GM18517 (cell line): ENCODE results near the gene RBMX2.
"Not testable (repeated sequence)": the region's sequence is repeated elsewhere in the genome, so short reads cannot be mapped to it uniquely, and the experiment has no call there.

Experiments used
- ATAC-seq: cut with Tn5 transposase; IDR thresholded peaks from one replicate; pipeline ENCODE4 v1.9.1; 2021; ENCODE audit warnings: mild to moderate bottlenecking, moderate library complexity; ENCODE audit not compliant: unreplicated experiment

RBMX2 gene

GRCh38 chrX:130401415-130402207 lies at the start of gene RBMX2:
RBMX2 (plus strand) TSS chrX:130401987; CDS start chrX:130402033, 46 bp downstream.
- peak; percentile 82 for ATAC-seq

GRCh38 chrX:130352050-130352449 lies 49.7 kb upstream of the RBMX2 start:
- ATAC-seq, result not testable (repeated sequence)

DNA sequence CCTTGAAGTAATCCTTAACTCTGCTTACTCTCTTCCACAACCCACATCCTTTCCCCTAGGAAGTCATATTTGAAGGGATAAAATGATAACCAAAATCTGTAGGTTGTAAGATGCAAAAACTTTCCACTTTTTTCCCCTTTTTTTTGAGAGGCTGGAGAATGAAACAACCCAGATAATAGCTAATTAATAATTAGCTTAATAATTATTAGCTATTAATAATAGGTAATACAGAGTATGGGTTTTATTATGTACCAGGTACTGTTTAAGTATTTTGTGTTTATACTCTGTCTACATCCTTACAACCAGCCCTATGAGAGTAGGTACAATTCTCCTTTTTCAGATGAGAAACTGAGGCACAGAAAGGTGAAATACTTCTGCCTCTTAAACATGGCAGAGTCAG lies 25.7 kb upstream of the RBMX2 start:
- ATAC-seq, result no peak

DNA sequence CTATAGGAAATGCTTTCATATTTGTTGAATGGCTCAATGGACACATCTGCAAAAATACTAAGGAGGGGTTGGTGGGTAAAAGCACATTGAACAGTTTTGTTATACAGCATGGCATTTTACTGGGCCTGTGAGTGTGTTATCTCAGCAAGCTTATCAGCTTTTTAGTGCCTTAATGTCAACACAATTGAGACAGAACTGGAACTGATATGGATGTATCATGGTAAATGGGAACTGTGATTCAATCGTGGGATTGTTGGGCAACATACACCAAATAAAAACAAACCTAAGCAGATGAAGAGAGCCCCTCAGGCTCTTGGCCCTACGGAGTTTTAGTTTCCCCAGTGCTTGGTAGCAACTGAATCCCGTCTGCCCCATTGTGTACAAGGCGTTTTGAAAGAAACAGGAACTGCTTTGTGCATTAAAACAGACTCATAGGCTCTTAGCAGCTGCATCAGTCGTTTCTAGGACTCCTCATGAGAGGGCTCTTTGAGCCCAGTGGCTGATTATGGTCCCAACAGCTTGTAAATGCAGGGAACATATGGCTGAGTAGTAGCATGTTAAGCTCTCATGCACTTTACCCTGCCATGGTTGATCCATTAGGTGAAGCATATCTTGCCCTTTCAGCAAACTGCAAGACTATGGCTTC lies 23.6 kb upstream of the RBMX2 start:
- no peak for ATAC-seq

DNA sequence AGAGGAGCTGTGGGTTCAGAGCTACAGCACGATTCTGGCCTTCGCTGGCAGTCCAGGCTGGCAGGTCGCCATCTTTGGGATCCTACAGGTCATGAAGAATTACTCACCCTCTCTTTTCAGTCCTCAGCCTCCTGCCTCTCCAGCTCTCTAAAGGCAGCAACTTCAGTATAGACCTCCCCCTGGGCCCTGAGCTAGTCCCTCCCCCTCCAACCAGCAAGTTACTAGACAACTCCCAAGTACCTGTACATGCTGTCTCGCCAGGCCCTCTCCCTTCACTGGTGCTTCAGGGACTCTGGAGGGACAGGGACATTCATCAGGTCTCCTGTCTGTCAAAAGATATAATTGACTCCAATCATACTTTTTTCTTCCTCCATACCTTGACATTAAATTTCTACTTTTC lies 16.3 kb upstream of the RBMX2 start, which contains the start of gene GPR119:
Gene GPR119 (minus strand): TSS at position 155 of the 400 bp plus-strand sequence. CDS start 227 bp downstream, outside the sequence.
- no peak for ATAC-seq

GRCh38 chrX:130386408-130386808 lies 15.4 kb upstream of the RBMX2 start:
- no peak for ATAC-seq

GRCh38 chrX:130393451-130394074 lies 8.2 kb upstream of the RBMX2 start:
- ATAC-seq, result no peak

GRCh38 chrX:130395341-130395740 lies 6.4 kb upstream of the RBMX2 start:
- no peak for ATAC-seq

- no peak for ATAC-seq
These were observed 459 bp downstream of the RBMX2 start for GRCh38 chrX:130402208-130402684.

- ATAC-seq, result no peak
These were observed 11.6 kb downstream of the RBMX2 start for GRCh38 chrX:130413415-130413814.

- ATAC-seq, result no peak
These were observed 13.0 kb downstream of the RBMX2 start for GRCh38 chrX:130414800-130415199.

GRCh38 chrX:130415201-130415600 lies 13.4 kb downstream of the RBMX2 start:
- no peak for ATAC-seq

DNA sequence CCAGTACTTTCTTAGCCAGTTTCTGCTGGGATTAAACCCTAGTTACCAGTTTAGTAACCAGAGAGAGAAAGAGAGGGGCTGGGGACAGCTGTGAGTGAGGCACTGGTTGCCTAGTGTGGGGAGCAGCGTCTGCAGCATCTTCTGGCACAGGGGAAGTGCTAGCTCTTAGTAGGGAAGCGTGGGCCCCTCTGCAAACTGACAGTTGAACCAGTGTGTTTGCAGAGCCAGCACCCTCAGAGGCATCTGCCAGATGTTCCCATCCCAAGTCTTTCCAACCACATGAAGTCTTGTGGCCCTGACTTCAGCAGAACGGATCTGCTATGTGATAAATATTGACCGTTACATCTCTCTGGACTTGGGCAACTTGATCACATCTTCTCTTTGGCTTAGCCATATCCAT lies 15.0 kb downstream of the RBMX2 start:
- ATAC-seq, result no peak

DNA sequence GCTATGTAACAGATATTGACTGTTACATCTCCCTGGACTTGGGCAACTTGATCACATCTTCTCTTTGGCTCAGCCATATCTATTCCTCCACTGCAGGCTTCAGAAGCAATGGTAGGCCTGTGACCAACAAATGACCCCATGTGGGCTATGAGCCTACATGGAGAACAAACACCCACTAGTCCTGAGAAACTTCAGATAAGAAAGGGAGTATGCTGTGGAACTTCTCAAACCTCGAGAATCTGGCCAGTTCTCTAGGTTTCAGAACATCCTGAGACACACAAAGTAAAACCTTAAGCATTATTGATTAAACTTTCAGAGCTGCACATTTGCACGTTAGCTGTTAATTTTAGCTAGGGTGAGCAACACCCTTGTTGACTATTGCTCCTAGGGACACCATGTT lies 16.3 kb downstream of the RBMX2 start:
- ATAC-seq, result no peak

- ATAC-seq, result no peak
These were observed 17.0 kb downstream of the RBMX2 start for GRCh38 chrX:130418740-130419139.

DNA sequence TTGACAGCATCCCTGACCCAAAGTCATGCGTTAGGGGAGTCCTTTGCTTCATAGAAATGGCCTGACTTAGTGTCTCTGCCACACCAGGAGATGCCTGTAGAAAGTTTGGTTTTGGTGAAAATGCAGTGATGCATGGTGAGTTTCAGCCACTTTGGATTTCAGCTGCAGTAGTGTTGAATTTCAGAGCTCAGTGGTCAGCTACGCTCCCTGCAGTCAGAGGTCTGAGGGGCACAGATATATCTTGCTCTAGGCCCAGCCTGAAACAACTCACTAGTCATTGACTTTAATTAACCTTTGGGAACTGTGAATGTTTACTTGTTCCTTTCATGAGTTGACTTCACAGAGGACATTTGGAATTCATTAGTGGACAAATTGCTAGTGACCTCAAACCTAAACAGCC lies 17.5 kb downstream of the RBMX2 start:
- ATAC-seq, result no peak

- no peak for ATAC-seq
These were observed 24.7 kb downstream of the RBMX2 start for GRCh38 chrX:130426531-130426930.

DNA sequence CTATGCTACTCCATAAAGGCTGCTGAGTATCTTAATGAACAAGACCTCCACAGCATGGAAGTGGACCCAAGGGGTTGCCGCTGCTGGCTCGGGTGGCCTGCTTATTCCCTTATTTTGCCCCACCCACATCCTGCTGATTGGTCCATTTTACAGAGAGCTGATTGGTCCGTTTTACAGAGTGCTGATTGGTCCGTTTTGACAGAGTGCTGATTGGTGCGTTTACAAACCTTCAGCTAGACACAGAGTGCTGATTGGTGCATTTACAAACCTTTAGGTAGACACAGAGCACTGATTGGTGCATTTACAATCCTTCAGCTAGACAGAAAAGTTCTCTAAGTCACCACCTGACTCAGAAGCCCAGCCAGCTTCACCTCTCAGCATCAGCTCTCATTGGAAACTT lies 27.4 kb downstream of the RBMX2 start:
- ATAC-seq, result not testable (repeated sequence)

- no peak for ATAC-seq
These were observed 34.1 kb downstream of the RBMX2 start for GRCh38 chrX:130435937-130436336.

- not testable (repeated sequence) for ATAC-seq
These were observed 36.2 kb downstream of the RBMX2 start for GRCh38 chrX:130437996-130438395.

GRCh38 chrX:130443875-130444274 lies 42.1 kb downstream of the RBMX2 start:
- ATAC-seq, result no peak
